NCI-H1048 (cell line): ENCODE measurements around the gene CLNK.

Experiments used
- DNase-seq: peaks from one replicate; lab custom pipeline; 2025; lab: John Stamatoyannopoulos, UW

CLNK gene

DNA sequence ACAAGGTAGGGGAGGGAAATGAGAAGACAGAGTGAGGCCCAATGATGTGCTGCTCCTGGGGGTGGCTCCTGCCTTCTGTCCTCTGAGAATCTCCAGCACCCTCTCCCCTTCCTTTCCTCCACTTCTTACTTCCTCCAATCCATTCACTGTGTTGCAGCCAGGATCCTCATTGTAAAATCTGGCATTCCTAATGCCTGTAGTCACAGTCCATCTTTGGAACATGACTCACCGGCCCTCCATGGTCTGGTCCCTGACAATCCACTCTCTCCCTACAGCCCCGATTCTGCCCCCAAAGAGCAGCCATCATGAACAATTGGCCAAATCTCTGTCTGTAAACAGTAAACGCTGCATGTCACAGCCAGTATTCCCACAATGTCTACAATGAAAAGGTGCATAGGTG lies 72.9 kb downstream of the CLNK start:
- DNase-seq: no peak

DNA sequence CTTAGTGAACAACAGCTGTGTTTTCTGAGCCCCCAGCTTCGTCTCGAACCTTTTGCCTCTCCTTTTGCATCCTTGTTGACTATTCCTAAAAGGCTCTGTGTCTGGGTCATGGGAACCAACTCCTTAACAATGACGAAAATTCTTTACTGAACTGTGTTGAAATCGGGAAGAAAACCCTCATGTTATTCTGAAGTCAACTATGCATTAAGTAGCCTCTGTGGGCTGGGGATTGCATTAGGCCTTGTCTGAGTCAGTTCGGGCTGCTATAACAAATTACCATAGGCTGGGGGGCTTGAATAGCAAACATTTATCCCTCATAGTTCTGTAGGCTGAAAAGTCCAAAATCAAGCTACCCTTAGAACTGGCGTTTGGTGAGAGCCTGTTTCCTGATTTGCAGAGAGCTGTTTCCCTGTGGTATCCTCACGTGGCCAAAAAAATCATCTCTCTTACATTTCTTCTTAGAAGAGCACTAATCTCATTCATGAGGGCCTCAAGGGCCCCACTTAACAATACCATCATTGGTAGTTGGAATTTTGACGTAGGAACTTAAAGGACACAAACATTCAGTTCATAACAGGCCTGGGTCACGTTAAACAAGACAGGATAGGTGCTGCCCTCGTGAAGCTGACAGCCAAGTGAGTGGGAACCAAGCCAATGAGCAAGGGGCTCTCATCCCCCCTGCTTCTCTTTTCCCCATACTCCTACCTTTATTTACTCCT lies 75.9 kb downstream of the CLNK start:
- no peak for DNase-seq

DNA sequence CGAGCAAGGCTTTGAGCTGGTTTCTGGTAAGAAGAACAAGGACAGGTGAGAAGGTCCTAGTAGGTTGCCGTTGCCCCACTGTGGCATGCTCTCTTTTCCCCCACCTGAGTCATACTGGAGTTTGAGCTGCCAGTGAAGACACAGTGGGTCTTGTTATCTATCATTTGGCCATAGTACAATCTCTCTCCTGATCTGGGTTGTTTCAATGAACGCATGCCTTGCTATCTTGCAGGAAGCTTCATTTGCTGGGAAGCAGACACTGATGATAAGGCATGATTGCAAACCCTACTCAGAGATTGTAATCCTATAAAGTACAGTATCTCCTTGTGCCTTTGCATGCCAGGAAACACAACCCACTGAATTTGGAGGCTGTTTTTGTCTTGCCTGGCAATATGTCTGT lies 77.4 kb downstream of the CLNK start:
- no peak for DNase-seq

DNA sequence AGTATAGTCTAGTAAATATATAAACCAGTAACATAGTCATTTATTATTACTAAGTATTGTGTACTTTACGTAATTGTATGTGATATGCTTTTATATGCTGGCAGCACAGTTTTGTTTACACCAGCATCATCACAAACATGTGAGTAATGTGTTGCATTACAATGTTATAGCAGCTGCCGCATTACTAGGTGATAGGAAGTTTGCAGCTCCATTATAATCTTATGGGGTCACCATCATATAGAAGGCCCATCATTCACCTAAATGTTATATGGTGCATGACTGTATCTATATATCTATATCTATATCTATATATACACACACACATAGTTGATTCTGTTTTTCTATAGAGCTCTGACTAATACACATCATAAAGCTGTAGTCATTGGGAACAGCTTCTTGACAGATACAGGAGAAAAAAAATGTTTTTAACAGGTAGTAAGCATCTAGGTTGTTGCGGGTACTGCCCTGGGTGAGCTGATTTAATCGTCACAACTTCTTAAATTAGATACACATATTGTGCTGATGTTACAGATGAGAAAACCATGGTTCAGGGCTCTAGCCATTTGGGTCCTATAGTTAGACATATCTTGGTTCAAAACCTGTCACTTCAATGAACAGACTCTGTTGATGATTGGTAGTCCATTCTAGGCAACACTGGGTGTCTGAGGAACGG lies 77.9 kb downstream of the CLNK start:
- no peak for DNase-seq

DNA sequence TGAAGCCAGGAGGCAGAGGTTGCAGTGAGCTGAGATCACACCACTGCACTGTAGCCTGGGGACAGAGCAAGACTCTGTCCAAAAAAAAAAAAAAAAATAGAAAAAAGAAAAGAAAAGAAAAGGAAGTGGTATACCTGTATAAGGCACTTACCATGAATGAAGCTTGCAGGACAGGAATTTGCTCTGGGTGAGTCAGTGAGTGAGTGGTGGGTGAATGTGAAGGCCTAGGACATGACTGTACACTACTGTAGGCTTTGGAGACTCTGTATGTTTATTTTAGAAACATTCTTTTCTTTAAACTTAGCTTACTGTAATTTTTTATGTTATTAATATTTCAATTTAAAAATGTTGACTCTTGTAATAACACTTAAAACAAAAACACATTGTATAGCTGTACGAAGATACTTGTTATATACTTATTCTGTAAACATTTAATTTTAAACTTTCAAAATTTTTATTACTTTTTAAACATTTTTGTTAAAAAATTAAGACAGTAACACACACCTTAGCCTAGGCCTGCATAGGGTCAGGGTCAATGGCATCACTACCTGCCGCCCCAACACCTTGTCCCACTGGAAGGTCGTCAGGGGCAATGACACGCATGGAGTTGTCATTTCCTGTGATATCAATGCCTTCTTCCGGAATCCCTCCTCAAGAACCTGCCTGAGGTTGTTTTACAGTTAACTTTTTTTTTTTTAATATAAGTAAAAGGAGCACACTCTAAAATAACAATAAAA lies 78.7 kb downstream of the CLNK start:
- no peak for DNase-seq

DNA sequence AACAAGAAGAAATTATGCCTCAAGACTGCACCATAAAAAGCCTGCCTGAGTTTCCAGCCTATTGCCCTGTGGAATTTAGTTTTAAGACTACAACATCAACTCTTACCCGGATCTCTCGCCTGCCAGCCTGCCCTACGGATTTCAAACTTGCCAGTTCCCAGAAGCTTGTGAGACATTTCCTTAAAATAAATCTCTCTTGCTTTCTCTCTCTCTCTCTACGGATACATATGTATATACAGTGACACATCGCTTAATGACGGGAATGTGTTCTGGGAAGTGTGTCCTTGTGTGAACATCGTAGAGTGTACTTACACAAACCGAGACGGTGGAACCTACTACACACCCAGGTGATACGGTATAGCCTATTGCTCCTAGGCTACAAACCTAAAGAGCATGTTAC lies 79.5 kb downstream of the CLNK start:
- DNase-seq: no peak

DNA sequence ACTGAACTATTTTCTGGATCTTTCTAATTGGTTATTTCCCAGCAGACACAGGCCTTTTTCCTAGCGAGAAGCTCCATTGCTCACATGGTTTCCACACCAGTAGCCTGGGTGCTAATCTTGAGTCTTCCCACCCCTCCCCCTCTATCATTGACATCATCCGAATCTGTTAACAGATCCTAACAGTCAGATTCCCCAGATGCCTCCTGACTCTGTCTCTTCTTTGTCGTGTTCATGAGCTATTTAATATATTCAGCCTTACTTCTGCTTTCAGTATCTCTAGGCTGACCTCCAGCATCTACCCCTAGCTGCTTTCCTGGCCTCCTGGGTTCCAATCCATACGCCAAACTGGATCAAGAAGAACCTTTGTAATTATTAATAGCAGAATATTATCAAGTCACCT lies 85.0 kb downstream of the CLNK start:
- DNase-seq: no peak

DNA sequence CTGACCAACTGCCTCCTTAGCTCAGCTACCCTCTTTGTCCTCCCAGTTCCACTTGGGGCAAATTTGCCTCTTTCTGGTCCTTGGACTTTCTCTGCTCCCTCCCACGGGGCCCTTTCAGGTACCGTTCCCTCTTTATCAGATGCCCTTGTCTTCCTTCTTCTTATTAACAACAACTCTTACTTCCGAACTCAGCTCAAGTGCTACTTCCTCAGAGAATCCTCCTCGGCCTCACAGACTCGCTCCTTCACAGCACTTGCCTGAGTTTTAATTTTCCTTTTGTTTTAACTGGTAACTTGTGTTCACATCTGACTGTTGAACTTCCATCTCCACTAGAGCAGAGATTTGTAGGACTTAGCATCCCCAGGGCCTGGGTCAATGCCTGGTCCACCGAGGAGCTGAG lies 85.7 kb downstream of the CLNK start:
- DNase-seq: no peak

DNA sequence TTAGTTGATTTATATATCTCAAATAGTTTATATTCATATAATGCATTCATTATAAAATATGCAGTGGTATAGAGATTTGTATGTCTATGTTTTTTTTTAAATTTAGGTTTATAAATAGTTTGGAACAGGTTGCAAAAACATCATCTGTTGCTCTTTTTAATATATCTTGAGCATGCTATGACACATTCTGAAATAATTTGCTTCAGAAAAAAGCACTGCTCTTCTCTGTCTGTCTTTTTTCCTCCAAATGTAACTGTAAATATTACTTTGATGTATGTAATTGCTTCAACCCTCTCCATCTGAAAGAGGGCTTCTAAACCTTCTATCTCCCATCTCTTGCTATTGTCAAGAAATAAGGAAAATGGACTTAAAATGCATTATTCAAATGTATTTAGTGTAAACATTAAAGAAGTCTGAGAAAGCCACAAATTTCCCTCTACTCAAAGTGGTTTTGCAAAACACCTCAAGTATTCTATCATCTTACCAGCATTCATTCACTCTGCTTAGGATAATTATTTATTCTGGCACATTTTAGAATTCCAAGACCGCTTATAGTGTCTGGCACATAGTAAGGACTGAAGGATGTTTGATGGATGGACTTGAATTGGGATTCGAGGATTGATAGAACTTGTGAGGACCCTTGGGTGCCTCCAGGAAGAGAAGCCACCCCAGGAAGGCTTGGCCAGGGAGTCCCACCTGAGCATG lies 87.8 kb downstream of the CLNK start:
- no peak for DNase-seq

DNA sequence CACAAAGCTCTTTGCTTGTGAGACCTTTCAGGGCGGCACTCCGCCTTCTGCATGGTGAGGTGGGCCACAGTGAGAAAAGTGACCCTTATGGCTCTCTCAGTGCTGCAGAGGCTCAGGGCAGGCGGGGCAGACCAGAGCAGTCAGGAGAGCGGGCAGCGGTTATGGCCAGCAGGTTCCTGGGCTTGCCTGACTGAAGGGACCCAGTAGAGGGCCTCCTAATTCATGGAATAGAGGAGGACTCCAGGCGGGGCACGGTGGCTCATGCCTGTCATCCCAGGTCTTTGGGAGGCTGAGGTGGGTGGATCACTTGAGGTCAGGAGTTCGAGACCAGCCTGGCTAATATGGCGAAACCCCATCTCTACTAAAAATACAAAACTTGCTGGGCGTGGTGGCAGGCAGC lies 91.4 kb downstream of the CLNK start:
- no peak for DNase-seq

DNA sequence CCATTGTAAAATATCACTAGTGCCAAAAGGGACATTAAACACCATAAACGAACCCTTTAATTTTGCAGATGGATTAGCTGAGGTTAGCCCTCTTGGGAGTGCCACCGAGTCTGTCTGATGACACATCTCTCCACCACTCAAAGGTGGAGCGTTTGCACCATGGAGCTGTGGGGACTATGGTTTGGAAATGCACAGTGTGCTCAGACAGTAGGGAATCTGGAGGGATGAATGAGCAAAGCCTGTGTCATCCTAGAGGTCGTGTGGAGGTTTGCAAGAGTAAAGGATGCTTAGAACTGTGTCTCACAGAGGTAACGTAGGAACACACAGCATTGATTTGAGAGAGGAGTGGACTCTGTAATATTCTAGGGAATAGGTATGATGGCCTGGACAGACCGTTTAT lies 93.7 kb downstream of the CLNK start:
- no peak for DNase-seq

DNA sequence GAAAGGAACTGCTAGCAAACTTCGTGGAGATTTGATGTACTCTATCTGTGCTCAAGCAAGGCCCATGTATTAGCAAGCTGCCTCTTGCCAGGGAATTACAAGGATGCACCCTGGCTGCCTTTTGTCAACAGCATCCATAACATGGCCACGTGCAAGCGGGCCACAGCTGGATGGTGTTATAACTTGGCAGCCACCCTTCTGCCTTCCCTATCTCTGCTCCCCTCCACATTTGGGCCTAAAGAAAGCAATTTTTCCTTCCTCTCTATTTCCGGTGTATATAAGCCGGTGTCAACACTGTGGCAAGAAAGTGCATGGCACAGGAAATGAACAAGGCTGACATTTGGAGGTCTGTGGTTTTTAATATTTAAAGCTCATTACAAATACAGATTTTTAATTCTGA lies 94.8 kb downstream of the CLNK start:
- no peak for DNase-seq

DNA sequence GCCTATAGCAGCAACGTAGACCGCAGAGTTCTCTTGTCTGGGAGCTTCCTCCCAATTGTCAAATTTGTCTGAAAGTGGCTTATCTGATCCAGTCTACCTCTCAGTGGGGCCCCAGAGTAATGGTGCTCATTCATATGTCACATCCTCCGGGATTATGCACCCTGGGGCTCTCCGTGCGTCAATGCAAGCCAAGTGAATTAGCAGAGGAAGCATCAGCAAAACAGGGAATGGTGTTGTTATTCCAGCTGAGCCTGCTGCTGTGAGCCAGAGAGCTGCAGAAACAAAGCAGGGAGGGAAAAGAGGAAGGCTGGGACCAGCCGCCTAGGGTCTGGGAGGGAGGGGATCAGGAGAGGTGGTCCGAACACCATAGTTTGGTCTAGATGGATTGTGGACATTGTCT lies 95.2 kb downstream of the CLNK start:
- no peak for DNase-seq

DNA sequence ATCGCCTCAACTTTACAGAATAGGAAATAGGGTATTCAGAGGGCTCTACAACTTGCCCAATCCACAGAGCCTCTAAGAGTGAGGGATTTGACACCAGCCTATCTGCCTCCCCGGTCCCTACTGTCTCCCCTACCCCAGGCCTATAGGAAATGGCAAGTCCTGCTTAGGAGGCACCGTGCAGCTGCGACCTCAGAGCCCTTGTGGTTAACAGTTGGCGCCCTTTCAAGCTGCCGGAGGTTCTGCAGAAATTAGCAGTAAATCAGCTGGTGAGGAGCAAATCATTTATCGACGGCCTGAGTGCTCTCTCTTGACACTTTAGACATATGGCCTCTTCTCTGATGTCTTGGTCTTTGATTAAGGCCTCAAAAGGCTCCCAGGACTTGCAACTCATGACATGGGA lies 96.9 kb downstream of the CLNK start:
- DNase-seq: no peak

DNA sequence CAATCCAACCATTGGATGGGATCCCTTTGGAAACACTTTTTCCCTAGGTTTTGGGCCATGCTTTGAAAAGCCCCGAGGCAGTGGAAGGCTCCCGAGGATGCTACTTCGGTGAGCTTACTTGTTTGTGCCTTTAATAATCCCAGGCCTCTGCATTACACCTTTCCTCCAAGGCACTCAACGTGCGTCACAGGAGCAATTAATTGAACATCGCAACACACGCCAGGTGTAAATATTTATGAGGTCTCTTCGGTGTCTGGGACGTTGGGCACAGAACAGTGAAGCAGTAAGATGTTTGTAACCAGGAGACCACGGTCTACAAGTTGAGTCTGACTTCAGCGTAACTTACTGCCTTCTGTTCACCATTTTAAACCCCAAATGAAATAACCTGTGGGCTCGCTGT lies 97.3 kb downstream of the CLNK start:
- no peak for DNase-seq

DNA sequence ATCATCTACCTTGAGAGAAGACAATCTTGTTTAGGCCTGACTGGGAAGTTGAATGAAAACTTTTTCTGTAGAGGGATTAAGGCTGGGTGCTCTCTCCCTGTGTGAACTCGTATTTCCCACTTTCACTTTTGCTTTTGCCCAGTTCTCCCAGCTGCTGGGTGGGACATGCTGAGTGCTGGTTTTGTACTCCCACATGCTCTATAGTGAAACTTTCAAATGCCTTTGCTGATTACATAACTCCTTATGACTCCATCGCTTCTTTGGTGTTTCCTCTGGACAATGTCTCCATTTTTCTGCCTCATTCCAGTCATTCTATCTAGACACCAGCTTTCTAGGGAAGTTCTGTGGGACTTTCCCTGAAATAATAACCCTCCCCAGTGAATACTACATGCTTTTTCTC lies 100.5 kb downstream of the CLNK start:
- no peak for DNase-seq

DNA sequence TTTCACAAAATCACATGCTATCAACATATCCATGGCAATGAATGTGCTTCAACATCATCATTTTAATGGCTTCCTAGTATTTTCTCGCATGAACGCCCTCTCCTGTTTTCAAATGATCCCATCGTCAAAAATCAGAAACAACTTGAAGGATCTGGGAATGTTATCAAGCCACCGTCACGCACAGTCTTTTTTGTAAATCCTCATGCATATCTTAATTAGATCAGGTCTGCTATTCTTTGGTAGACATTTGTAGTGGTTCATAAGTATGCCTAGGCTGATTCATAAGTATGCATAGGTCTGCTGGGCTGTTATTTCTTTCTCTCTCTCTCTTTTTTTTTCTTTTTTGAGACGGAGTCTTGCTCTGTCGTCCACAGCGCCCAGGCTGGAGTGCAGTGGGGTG lies 101.6 kb downstream of the CLNK start:
- no peak for DNase-seq

DNA sequence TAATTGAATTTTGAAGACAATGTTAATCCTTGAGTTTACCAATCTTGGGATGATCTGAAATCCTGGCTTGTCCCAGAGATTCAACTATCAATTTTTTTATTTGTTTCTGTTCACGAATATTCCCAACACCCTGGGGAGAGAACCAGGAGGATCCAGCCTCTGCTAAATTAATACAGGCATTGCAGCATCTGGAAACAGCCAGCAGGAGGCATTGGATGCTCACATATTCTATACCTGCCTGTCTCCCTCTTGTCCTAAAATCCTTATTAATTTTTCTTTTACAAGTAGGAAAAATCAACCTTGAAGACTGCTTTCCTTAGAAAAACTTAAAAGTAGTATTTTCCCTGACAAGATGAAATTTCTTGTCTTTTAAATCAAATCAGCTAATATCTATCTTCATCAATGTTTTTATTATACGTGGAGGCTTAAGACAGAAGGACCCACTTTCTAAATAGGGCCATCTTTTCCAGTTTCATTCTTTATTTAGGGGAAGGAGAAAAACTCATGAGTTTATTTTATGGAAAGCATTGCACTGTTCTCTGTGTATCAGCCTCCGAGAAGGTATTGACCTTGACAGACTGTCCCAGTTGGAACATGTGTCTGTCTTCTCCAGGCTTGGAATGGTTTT lies 102.4 kb downstream of the CLNK start:
- DNase-seq: no peak

DNA sequence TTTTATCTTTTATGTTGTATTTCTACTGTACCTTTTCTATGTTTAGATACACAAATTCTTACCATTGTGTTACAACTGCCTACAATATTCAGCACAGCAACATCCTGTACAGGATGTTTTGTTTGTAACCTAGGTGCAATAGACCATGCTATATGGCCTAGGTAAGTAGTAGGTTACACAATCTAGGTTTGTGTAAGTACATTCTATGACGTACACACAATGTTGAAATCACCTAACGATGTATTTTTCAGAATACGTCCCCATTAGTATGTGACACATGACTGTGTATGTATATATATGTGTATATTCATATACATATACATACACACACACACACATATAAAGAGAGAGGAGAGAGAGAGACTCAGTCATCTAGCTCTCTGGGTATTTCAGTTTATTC lies 103.5 kb downstream of the CLNK start:
- no peak for DNase-seq

DNA sequence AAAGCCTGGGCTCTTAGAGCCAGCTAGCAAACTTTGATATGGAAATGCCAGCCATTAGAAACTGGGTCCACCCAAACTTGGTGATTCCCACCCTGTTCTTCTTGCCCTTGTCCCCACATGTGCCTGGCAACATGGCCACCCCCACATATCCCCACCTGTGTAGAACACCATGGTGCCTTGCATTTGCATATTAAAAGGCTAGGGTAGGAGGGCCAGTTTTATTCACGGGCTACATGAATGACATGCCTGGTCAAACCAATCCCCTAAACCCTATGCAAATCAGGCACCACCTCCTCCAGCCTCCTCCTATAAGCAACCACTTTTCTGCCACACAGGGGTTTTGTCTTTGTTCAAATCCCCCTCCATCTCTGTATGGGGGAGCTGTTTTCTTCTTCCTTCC lies 104.9 kb downstream of the CLNK start:
- no peak for DNase-seq

DNA sequence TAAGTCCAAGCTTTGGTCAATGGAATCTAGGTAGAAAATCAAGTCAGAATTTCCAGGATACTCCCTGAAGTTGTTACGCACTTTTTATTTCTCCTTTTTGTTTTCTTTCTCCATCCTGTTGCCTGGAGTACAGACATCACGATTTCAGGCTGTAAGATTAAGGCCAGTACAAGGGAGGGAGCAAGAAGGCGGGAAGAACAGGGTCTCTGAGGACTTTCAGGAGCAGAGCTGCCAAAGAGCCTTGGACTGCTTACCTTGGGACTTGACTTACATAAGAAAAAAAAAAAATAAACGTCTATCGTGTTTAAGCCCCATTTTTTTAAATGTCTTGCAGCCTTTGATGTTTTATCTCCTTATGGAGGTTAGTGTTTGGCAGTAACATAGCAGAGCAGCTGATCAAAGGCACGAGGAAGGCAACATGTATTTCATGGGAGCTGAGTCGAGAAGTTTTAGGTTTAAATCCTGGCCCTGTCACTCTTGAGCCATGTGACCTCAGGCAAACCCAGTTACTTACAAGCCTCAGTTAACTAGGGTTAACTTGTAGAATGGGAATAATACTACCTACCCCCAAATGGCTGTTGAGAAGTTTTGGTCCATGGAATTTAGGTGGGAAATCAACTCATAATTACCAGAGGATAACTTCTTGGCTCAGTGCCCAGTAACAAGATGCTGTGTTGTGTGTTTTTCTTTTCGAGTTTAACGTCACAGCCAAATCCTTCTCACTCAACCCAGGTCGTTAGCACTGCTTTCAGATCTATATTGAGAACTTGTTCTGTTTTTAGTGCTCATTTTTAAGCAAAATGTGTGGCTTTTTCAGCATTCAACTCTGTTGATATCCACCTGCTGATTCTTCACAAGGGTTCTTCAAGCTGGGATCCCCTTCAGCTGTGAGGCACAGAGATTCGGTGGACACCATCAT lies 106.8 kb downstream of the CLNK start:
- no peak for DNase-seq
